H9 (cell line): ENCODE results near the gene RARA. TPM values are rescaled to one million over a fixed set of nuclear protein-coding genes. Genes with fewer than 3 reads are reported as not detected.

Experiments used
- DNase-seq: peaks from one replicate; pipeline ENCODE4 v3.0.0-alpha.2; 2017
- H2AFZ ChIP-seq: one replicate; pipeline ENCODE4 v1.6.1; 2013; ENCODE audit warnings: mild to moderate bottlenecking, low read length, control low read depth, moderate library complexity
- H2AK5ac ChIP-seq: 2 replicates; pipeline ENCODE4 v1.6.1; 2013; ENCODE audit warnings: low read length, control low read depth, mixed read lengths; ENCODE audit not compliant: insufficient read length
- H2BK120ac ChIP-seq: one replicate; pipeline ENCODE4 v1.6.1; 2013; ENCODE audit warnings: low read depth, mild to moderate bottlenecking, low read length, control low read depth, inconsistent platforms; ENCODE audit not compliant: poor library complexity, severe bottlenecking
- H2BK12ac ChIP-seq: 2 replicates; pipeline ENCODE4 v1.6.1; 2013; ENCODE audit warnings: low read length, control low read depth, mixed read lengths, low read depth; ENCODE audit not compliant: insufficient read length
- H2BK15ac ChIP-seq: 2 replicates; pipeline ENCODE4 v1.6.1; 2013; ENCODE audit warnings: low read depth, low read length, control low read depth
- H2BK20ac ChIP-seq: one replicate; pipeline ENCODE4 v1.6.1; 2013; ENCODE audit warnings: low read depth, mild to moderate bottlenecking, low read length, control low read depth, inconsistent platforms; ENCODE audit not compliant: poor library complexity, severe bottlenecking
- H2BK5ac ChIP-seq: 2 replicates; pipeline ENCODE4 v1.6.1; 2013; ENCODE audit warnings: low read length, control low read depth, mixed read lengths; ENCODE audit not compliant: insufficient read length
- H3K14ac ChIP-seq: 2 replicates; pipeline ENCODE4 v1.6.1; 2013; ENCODE audit warnings: low read length, control low read depth; ENCODE audit not compliant: insufficient read depth
- H3K18ac ChIP-seq: 2 replicates; pipeline ENCODE4 v1.6.1; 2013; ENCODE audit warnings: low read depth, mild to moderate bottlenecking, mixed read lengths, low read length, control low read depth; ENCODE audit not compliant: insufficient read length
- H3K23ac ChIP-seq: 2 replicates; pipeline ENCODE4 v1.6.1; 2013; ENCODE audit warnings: low read length, control low read depth, mixed read lengths, low read depth; ENCODE audit not compliant: insufficient read length
- H3K23me2 ChIP-seq: 2 replicates; pipeline ENCODE4 v1.6.1; 2013; ENCODE audit warnings: low read depth, mild to moderate bottlenecking, mixed read lengths, low read length, control low read depth; ENCODE audit not compliant: insufficient read length, poor library complexity, severe bottlenecking
- H3K27ac ChIP-seq: 2 replicates; pipeline ENCODE4 v1.5.1; 2013; ENCODE audit warnings: low read length, control low read depth, mixed read lengths, low read depth; ENCODE audit not compliant: insufficient read length
- H3K27me3 ChIP-seq: 2 replicates; pipeline ENCODE4 v1.6.1; 2013; ENCODE audit warnings: low read length, control low read depth, inconsistent platforms; ENCODE audit not compliant: insufficient read depth
- H3K4ac ChIP-seq: 2 replicates; pipeline ENCODE4 v1.6.1; 2013; ENCODE audit warnings: low read depth, mild to moderate bottlenecking, control low read depth, inconsistent platforms, low read length, moderate library complexity
- H3K4me1 ChIP-seq: 2 replicates; pipeline ENCODE4 v1.6.1; 2013; ENCODE audit warnings: low read length, control low read depth, inconsistent platforms; ENCODE audit not compliant: insufficient read depth
- H3K4me2 ChIP-seq: 2 replicates; pipeline ENCODE4 v1.6.1; 2013; ENCODE audit warnings: low read length, control low read depth, mixed read lengths; ENCODE audit not compliant: insufficient read length, insufficient read depth
- H3K56ac ChIP-seq: 2 replicates; pipeline ENCODE4 v1.6.1; 2013; ENCODE audit warnings: low read depth, mild to moderate bottlenecking, mixed read lengths, low read length, control low read depth; ENCODE audit not compliant: insufficient read length
- H3K79me1 ChIP-seq: 2 replicates; pipeline ENCODE4 v1.6.1; 2013; ENCODE audit warnings: low read depth, mild to moderate bottlenecking, moderate library complexity, low read length, control low read depth, inconsistent platforms; ENCODE audit not compliant: insufficient read depth, poor library complexity, severe bottlenecking
- H3K79me2 ChIP-seq: 2 replicates; pipeline ENCODE4 v1.6.1; 2013; ENCODE audit warnings: low read length, control low read depth, inconsistent platforms; ENCODE audit not compliant: insufficient read depth
- H3K9ac ChIP-seq: 2 replicates; pipeline ENCODE4 v1.6.1; 2013; ENCODE audit warnings: low read length, control low read depth, mixed read lengths; ENCODE audit not compliant: insufficient read length; ENCODE audit errors: extremely low read depth
- H3K9me3 ChIP-seq: one replicate; pipeline ENCODE4 v1.6.1; 2013; ENCODE audit warnings: low read depth, low read length, inconsistent platforms; ENCODE audit not compliant: control insufficient read depth
- H3T11ph ChIP-seq: one replicate; pipeline ENCODE4 v1.6.1; 2013; ENCODE audit warnings: mild to moderate bottlenecking, low read length, control low read depth, inconsistent platforms
- H4K20me1 ChIP-seq: one replicate; pipeline ENCODE4 v1.6.1; 2013; ENCODE audit not compliant: control insufficient read depth, insufficient read length, insufficient read depth
- H4K5ac ChIP-seq: 2 replicates; pipeline ENCODE4 v1.6.1; 2013; ENCODE audit warnings: low read depth, mild to moderate bottlenecking, mixed read lengths, low read length, control low read depth; ENCODE audit not compliant: insufficient read length
- H4K8ac ChIP-seq: replicated peaks from 2 replicates; pipeline ENCODE4 v1.6.1; 2013; ENCODE audit warnings: low read length, control low read depth, mixed read lengths, low read depth; ENCODE audit not compliant: insufficient read length
- H4K91ac ChIP-seq: 2 replicates; pipeline ENCODE4 v1.6.1; 2013; ENCODE audit warnings: low read depth, mild to moderate bottlenecking, moderate library complexity, mixed read lengths, low read length, control low read depth; ENCODE audit not compliant: insufficient read length
- H3K27ac Mint-ChIP-seq, 3 experiments: 2 replicates in 2 of 3; 3 replicates in 1 of 3; pipeline ENCODE4 v1.8.0; 2020 to 2021; ENCODE audit warnings: mixed read lengths in 3 of 3, mild to moderate bottlenecking in 1 of 3, moderate library complexity in 1 of 3
- H3K27me3 Mint-ChIP-seq: 2 replicates; pipeline ENCODE4 v1.8.0; 2021; ENCODE audit warnings: low read depth, mild to moderate bottlenecking, moderate library complexity, mixed read lengths
- H3K36me3 Mint-ChIP-seq, 3 experiments: 2 replicates in 2 of 3; 3 replicates in 1 of 3; pipeline ENCODE4 v1.8.0; 2020 to 2021; ENCODE audit warnings: low read depth in 3 of 3, mixed read lengths in 3 of 3; ENCODE audit not compliant: insufficient read depth in 1 of 3
- H3K4me1 Mint-ChIP-seq, 2 experiments: 2 replicates each; pipeline ENCODE4 v1.8.0; 2020; ENCODE audit warnings: mixed read lengths in 2 of 2
- H3K4me3 Mint-ChIP-seq, 2 experiments: 2 replicates in 1 of 2; 3 replicates in 1 of 2; pipeline ENCODE4 v1.8.0; 2020 to 2021; ENCODE audit warnings: mild to moderate bottlenecking in 2 of 2, mixed read lengths in 2 of 2, moderate library complexity in 1 of 2
- H3K9me3 Mint-ChIP-seq, 2 experiments: 2 replicates in 1 of 2; 3 replicates in 1 of 2; pipeline ENCODE4 v1.8.0; 2020; ENCODE audit warnings: mild to moderate bottlenecking in 2 of 2, mixed read lengths in 2 of 2, moderate library complexity in 1 of 2
- WGBS: extraction: QIAGEN DNeasy Blood & Tissue Kit; methylation state at CpG from one replicate; pipeline ENCODE4 v1.1.7; 2013; ENCODE audit warnings: missing lambda C conversion rate, low lambda C conversion rate, mixed read lengths; ENCODE audit not compliant: insufficient read length; ENCODE audit errors: extremely low coverage; 5-methylcytosine and 5-hydroxymethylcytosine counted together
- total RNA-seq: library from RNA; stranded (reverse); gene quantifications from 2 replicates; pipeline ENCODE4 v1.2.1, GENCODE V29; 2021
- TF ChIP-seq, protein P1 (sequence below): fragments of 200-600 bp; sonication (generic); conservative IDR thresholded peaks from 3 replicates; pipeline ENCODE4 v1.8.0; 2021; ENCODE audit warnings: antibody characterized with exemption, mild to moderate bottlenecking

Gene RARA
- total RNA-seq, 1 experiment from 2014 or later, result 17.6 TPM

- H3K79me2 ChIP-seq, result peaks cover 3% of the 10 kb centered on the region; the same call in 1 of the 2 replicates
- no peak overlapping the region for H3K27ac ChIP-seq
- no peak overlapping the region for H2BK12ac ChIP-seq
- no peak overlapping the region for H2AK5ac ChIP-seq
- H3K23me2 ChIP-seq, result no peaks in the 10 kb centered on the region
- Mint-ChIP-seq H3K27ac (no peak overlapping the region; a peak in 1 of 7 replicates), H3K9me3 (no peaks in the 10 kb centered on the region), H3K4me1 (peaks cover 17 to 29% of the 10 kb centered on the region in 2 experiments), H3K36me3 (peaks cover 5 to 7% (median 6%) of the 10 kb centered on the region in 3 experiments), H3K27me3 (peaks cover 11% of the 10 kb centered on the region), H3K4me3 (no peak overlapping the region)
- no peaks in the 10 kb centered on the region for H3K79me1 ChIP-seq
- no peak overlapping the region for H3K4ac ChIP-seq
- H3K27me3 ChIP-seq, result no peaks in the 10 kb centered on the region
- H3K4me1 ChIP-seq, result no peaks in the 10 kb centered on the region; the same call in 1 of the 2 replicates
- TF ChIP-seq, protein P1, sequence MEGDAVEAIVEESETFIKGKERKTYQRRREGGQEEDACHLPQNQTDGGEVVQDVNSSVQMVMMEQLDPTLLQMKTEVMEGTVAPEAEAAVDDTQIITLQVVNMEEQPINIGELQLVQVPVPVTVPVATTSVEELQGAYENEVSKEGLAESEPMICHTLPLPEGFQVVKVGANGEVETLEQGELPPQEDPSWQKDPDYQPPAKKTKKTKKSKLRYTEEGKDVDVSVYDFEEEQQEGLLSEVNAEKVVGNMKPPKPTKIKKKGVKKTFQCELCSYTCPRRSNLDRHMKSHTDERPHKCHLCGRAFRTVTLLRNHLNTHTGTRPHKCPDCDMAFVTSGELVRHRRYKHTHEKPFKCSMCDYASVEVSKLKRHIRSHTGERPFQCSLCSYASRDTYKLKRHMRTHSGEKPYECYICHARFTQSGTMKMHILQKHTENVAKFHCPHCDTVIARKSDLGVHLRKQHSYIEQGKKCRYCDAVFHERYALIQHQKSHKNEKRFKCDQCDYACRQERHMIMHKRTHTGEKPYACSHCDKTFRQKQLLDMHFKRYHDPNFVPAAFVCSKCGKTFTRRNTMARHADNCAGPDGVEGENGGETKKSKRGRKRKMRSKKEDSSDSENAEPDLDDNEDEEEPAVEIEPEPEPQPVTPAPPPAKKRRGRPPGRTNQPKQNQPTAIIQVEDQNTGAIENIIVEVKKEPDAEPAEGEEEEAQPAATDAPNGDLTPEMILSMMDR, result no peak
- H3K14ac ChIP-seq, result no peak overlapping the region
- no peak overlapping the region for H3K23ac ChIP-seq
- no peak overlapping the region for H2BK15ac ChIP-seq
- no peak overlapping the region for H2BK120ac ChIP-seq
- no peak overlapping the region for H3T11ph ChIP-seq
- no peak overlapping the region for H3K18ac ChIP-seq
- DNase-seq, result no peak
- H4K5ac ChIP-seq, result no peak overlapping the region
- no peak overlapping the region for H3K4me2 ChIP-seq
- H2AFZ ChIP-seq, result no peak overlapping the region
- H4K8ac ChIP-seq, result no peak overlapping the region
- no peak overlapping the region for H3K9ac ChIP-seq
- no peaks in the 10 kb centered on the region for H3K9me3 ChIP-seq
- no peaks in the 10 kb centered on the region for H4K20me1 ChIP-seq
- no peak overlapping the region for H2BK5ac ChIP-seq
- no CpG with 5 or more reads among the region's 4 CpGs for WGBS
- H3K56ac ChIP-seq, result no peak overlapping the region
- no peak overlapping the region for H2BK20ac ChIP-seq
- H4K91ac ChIP-seq, result no peak overlapping the region
These were observed 18.3 kb downstream of the RARA start for GRCh38 chr17:40327244-40327729.
